Karpas-422 (cell line): ENCODE results near the gene NAA60. TPM values are rescaled to one million over a fixed set of nuclear protein-coding genes. Genes with fewer than 3 reads are reported as not detected.
"Not testable (repeated sequence)": the region's sequence is repeated elsewhere in the genome, so short reads cannot be mapped to it uniquely, and the experiment has no call there.

Source experiments
- DNase-seq: peaks from one replicate; pipeline ENCODE4 v3.0.0-alpha.2; 2015
- H2AFZ ChIP-seq: fragments of 200-600 bp; sonication (generic); 2 replicates; pipeline ENCODE4 v1.6.1; 2014; ENCODE audit warnings: antibody characterized with exemption, low read length, mixed read lengths
- H3K27ac ChIP-seq: fragments of 200-600 bp; sonication (generic); 2 replicates; pipeline ENCODE4 v1.5.1; 2014; ENCODE audit warnings: mild to moderate bottlenecking, low read length, moderate library complexity
- H3K27me3 ChIP-seq: fragments of 200-600 bp; sonication (generic); 2 replicates; pipeline ENCODE4 v1.6.1; 2014; ENCODE audit warnings: low read length, mixed read lengths
- H3K36me3 ChIP-seq: fragments of 200-600 bp; sonication (generic); 2 replicates; pipeline ENCODE4 v1.6.1; 2014; ENCODE audit warnings: low read length, mixed read lengths; ENCODE audit not compliant: insufficient read depth
- H3K4me1 ChIP-seq: fragments of 200-600 bp; sonication (generic); 2 replicates; pipeline ENCODE4 v1.6.1; 2014; ENCODE audit warnings: mild to moderate bottlenecking, low read length, mixed read lengths
- H3K4me2 ChIP-seq: fragments of 200-600 bp; sonication (generic); 2 replicates; pipeline ENCODE4 v1.6.1; 2014; ENCODE audit warnings: low read length, low read depth, mild to moderate bottlenecking; ENCODE audit not compliant: poor library complexity, severe bottlenecking
- H3K4me3 ChIP-seq: fragments of 200-600 bp; sonication (generic); 2 replicates; pipeline ENCODE4 v1.5.1; 2014; ENCODE audit warnings: mild to moderate bottlenecking, antibody characterized with exemption, low read length, mixed read lengths
- H3K79me2 ChIP-seq: fragments of 200-600 bp; sonication (generic); 2 replicates; pipeline ENCODE4 v1.6.1; 2014; ENCODE audit warnings: mild to moderate bottlenecking, low read length, mixed read lengths
- H3K9ac ChIP-seq: fragments of 200-600 bp; sonication (generic); 2 replicates; pipeline ENCODE4 v1.6.0; 2014; ENCODE audit warnings: low read length
- H3K9me2 ChIP-seq: fragments of 200-600 bp; sonication (generic), shearing (Covaris generic); replicated peaks from 2 replicates; pipeline ENCODE4 v1.6.0; 2014; ENCODE audit warnings: mild to moderate bottlenecking, low read length, moderate library complexity; ENCODE audit not compliant: insufficient read depth
- H3K9me3 ChIP-seq: fragments of 300-700, 200-600 bp; sonication (generic); 2 replicates; pipeline ENCODE4 v1.6.1; 2014; ENCODE audit warnings: low read length, mixed read lengths
- H4K20me1 ChIP-seq: fragments of 200-600 bp; sonication (generic); 2 replicates; pipeline ENCODE4 v1.6.1; 2014; ENCODE audit warnings: mild to moderate bottlenecking, antibody characterized with exemption, low read length, low read depth; ENCODE audit not compliant: insufficient read depth
- total RNA-seq: library from RNA; depleted of rRNA; stranded (reverse); fragments of >200 nt; shearing (Covaris generic); gene quantifications from 2 replicates; pipeline ENCODE4 v1.2.3, GENCODE V29; 2014; ENCODE audit warnings: low replicate concordance

NAA60 gene
- total RNA-seq, 1 experiment from 2014 or later, result 15.1 TPM

GRCh38 chr16:3468501-3468900, 25.0 kb downstream of the NAA60 start:
- Histone ChIP-seq H3K4me1 (peaks cover 2% of the 10 kb centered on the region; the same call in 1 of the 2 replicates), H3K9me2 (no peaks in the 10 kb centered on the region), H3K79me2 (peaks cover 99% of the 10 kb centered on the region), H3K27me3 (no peaks in the 10 kb centered on the region), H3K4me2 (no peak overlapping the region), H3K27ac (no peak overlapping the region), H2AFZ (no peak overlapping the region), H3K9ac (no peak overlapping the region), H4K20me1 (peaks cover 9% of the 10 kb centered on the region; the same call in 1 of the 2 replicates), H3K9me3 (peaks cover 5% of the 10 kb centered on the region; the same call in 1 of the 2 replicates), H3K4me3 (no peak overlapping the region), H3K36me3 (peaks cover 47% of the 10 kb centered on the region)
- no peak for DNase-seq

- no peak overlapping the region for H3K27ac ChIP-seq
- no peak overlapping the region for H3K4me3 ChIP-seq
- H2AFZ ChIP-seq, result no peak overlapping the region
- H3K27me3 ChIP-seq, result no peaks in the 10 kb centered on the region
- H3K9me3 ChIP-seq, result peaks cover 5% of the 10 kb centered on the region; the same call in 1 of the 2 replicates
- H3K9me2 ChIP-seq, result no peaks in the 10 kb centered on the region
- H3K4me2 ChIP-seq, result no peak overlapping the region
- peaks cover 100% of the 10 kb centered on the region for H3K79me2 ChIP-seq
- no peak overlapping the region for H3K9ac ChIP-seq
- H4K20me1 ChIP-seq, result peaks cover 12% of the 10 kb centered on the region; the same call in 1 of the 2 replicates
- peaks cover 2% of the 10 kb centered on the region; the same call in 1 of the 2 replicates for H3K4me1 ChIP-seq
- no peak for DNase-seq
- peaks cover 40% of the 10 kb centered on the region for H3K36me3 ChIP-seq
Observed at GRCh38 chr16:3469736-3470135, 26.3 kb downstream of the NAA60 start.

GRCh38 chr16:3470723-3471122, 27.2 kb downstream of the NAA60 start:
- Histone ChIP-seq H3K27ac (no peak overlapping the region), H3K9me3 (peaks cover 5% of the 10 kb centered on the region; the same call in 1 of the 2 replicates), H3K27me3 (no peaks in the 10 kb centered on the region), H2AFZ (no peak overlapping the region), H3K4me1 (peaks cover 2% of the 10 kb centered on the region; the same call in 1 of the 2 replicates), H3K4me3 (no peak overlapping the region), H3K9me2 (no peaks in the 10 kb centered on the region), H3K4me2 (no peak overlapping the region), H3K79me2 (peaks cover 99% of the 10 kb centered on the region), H3K36me3 (peaks cover 34% of the 10 kb centered on the region), H4K20me1 (peaks cover 12% of the 10 kb centered on the region; the same call in 1 of the 2 replicates), H3K9ac (no peak overlapping the region)
- DNase-seq, result no peak

GRCh38 chr16:3471518-3472176, 28.2 kb downstream of the NAA60 start:
- Histone ChIP-seq H3K9me3 (peaks cover under 1% of the 10 kb centered on the region; the same call in 1 of the 2 replicates), H3K36me3 (peaks cover 25% of the 10 kb centered on the region), H3K4me1 (peaks cover 2% of the 10 kb centered on the region; the same call in 1 of the 2 replicates), H4K20me1 (peaks cover 14% of the 10 kb centered on the region; the same call in 1 of the 2 replicates), H3K4me2 (no peak overlapping the region), H3K79me2 (peaks cover 99% of the 10 kb centered on the region), H3K27ac (no peak overlapping the region), H3K9ac (no peak overlapping the region), H3K4me3 (no peak overlapping the region), H3K27me3 (no peaks in the 10 kb centered on the region), H3K9me2 (no peaks in the 10 kb centered on the region), H2AFZ (no peak overlapping the region)
- DNase-seq, result no peak

GRCh38 chr16:3472878-3473595, 29.6 kb downstream of the NAA60 start:
- peaks cover 12% of the 10 kb centered on the region; the same call in 1 of the 2 replicates for H3K36me3 ChIP-seq
- no peak overlapping the region for H2AFZ ChIP-seq
- no peaks in the 10 kb centered on the region; the same call in 1 of the 2 replicates for H3K9me3 ChIP-seq
- no peak overlapping the region for H3K4me2 ChIP-seq
- no peak for DNase-seq
- H3K4me3 ChIP-seq, result no peak overlapping the region
- peaks cover 2% of the 10 kb centered on the region; the same call in 1 of the 2 replicates for H3K4me1 ChIP-seq
- H3K27ac ChIP-seq, result no peak overlapping the region
- no peaks in the 10 kb centered on the region for H3K9me2 ChIP-seq
- H3K9ac ChIP-seq, result no peak overlapping the region
- peaks cover 14% of the 10 kb centered on the region; the same call in 1 of the 2 replicates for H4K20me1 ChIP-seq
- H3K79me2 ChIP-seq, result peaks cover 92% of the 10 kb centered on the region
- no peaks in the 10 kb centered on the region for H3K27me3 ChIP-seq

- not testable (repeated sequence) for DNase-seq, H2AFZ ChIP-seq, H3K27ac ChIP-seq, H3K4me3 ChIP-seq, H3K9me3 ChIP-seq, H3K36me3 ChIP-seq, H3K4me2 ChIP-seq, H3K9ac ChIP-seq, H3K4me1 ChIP-seq, H3K9me2 ChIP-seq, H3K27me3 ChIP-seq
- peaks cover 92% of the 10 kb centered on the region for H3K79me2 ChIP-seq
- H4K20me1 ChIP-seq, result peaks cover 14% of the 10 kb centered on the region
Observed at GRCh38 chr16:3473596-3473943, 30.1 kb downstream of the NAA60 start.

GRCh38 chr16:3474136-3474779, 30.8 kb downstream of the NAA60 start:
- Histone ChIP-seq H3K9me2 (no peaks in the 10 kb centered on the region), H3K36me3 (peaks cover 11% of the 10 kb centered on the region; the same call in 1 of the 2 replicates), H3K79me2 (peaks cover 90% of the 10 kb centered on the region), H3K27me3 (no peaks in the 10 kb centered on the region), H3K9ac (no peak overlapping the region), H3K4me1 (no peaks in the 10 kb centered on the region), H3K9me3 (no peaks in the 10 kb centered on the region; the same call in 1 of the 2 replicates), H4K20me1 (peaks cover 13% of the 10 kb centered on the region), H2AFZ (no peak overlapping the region), H3K4me2 (no peak overlapping the region), H3K4me3 (no peak overlapping the region), H3K27ac (no peak overlapping the region)
- no peak for DNase-seq

- Histone ChIP-seq H3K79me2 (peaks cover 90% of the 10 kb centered on the region), H4K20me1 (peaks cover 13% of the 10 kb centered on the region), H3K36me3 (peaks cover 13% of the 10 kb centered on the region; the same call in 1 of the 2 replicates)
- H3K4me1 ChIP-seq, H3K9ac ChIP-seq, H3K4me3 ChIP-seq, H3K9me2 ChIP-seq, H3K9me3 ChIP-seq, H2AFZ ChIP-seq, H3K27me3 ChIP-seq, H3K27ac ChIP-seq, DNase-seq, H3K4me2 ChIP-seq: not testable (repeated sequence)
Observed at GRCh38 chr16:3474870-3475269, 31.4 kb downstream of the NAA60 start.
